Mesangial cell (primary cell): ENCODE data around the gene PHF3. TPM values are rescaled to one million over a fixed set of nuclear protein-coding genes. Genes with fewer than 3 reads are reported as not detected.

Source experiments
- total RNA-seq: library from RNA; depleted of rRNA; stranded (reverse); fragments of >200 nt; gene quantifications from 2 replicates; pipeline ENCODE4 v1.2.3, GENCODE V29; 2015

PHF3 gene, protein sequence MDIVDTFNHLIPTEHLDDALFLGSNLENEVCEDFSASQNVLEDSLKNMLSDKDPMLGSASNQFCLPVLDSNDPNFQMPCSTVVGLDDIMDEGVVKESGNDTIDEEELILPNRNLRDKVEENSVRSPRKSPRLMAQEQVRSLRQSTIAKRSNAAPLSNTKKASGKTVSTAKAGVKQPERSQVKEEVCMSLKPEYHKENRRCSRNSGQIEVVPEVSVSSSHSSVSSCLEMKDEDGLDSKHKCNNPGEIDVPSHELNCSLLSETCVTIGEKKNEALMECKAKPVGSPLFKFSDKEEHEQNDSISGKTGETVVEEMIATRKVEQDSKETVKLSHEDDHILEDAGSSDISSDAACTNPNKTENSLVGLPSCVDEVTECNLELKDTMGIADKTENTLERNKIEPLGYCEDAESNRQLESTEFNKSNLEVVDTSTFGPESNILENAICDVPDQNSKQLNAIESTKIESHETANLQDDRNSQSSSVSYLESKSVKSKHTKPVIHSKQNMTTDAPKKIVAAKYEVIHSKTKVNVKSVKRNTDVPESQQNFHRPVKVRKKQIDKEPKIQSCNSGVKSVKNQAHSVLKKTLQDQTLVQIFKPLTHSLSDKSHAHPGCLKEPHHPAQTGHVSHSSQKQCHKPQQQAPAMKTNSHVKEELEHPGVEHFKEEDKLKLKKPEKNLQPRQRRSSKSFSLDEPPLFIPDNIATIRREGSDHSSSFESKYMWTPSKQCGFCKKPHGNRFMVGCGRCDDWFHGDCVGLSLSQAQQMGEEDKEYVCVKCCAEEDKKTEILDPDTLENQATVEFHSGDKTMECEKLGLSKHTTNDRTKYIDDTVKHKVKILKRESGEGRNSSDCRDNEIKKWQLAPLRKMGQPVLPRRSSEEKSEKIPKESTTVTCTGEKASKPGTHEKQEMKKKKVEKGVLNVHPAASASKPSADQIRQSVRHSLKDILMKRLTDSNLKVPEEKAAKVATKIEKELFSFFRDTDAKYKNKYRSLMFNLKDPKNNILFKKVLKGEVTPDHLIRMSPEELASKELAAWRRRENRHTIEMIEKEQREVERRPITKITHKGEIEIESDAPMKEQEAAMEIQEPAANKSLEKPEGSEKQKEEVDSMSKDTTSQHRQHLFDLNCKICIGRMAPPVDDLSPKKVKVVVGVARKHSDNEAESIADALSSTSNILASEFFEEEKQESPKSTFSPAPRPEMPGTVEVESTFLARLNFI (N-terminal part only)
- total RNA-seq: 15.5 and 17.7 TPM in 2 replicates

GRCh38 chr6:63635588-63636517 is at the start of gene PHF3:
Gene PHF3 (plus strand): TSS chr6:63635802. CDS start chr6:63646552, 10,750 bp downstream.

Other genes starting within 250 kb of the PHF3 start
- gene PTP4A1, start 63.3 kb upstream of the PHF3 start, total RNA-seq: 27.4 and 33.1 TPM in 2 replicates